ENCODE data around the gene PLEKHM2. TPM values are rescaled to one million over a fixed set of nuclear protein-coding genes. Genes with fewer than 3 reads are reported as not detected.
A peak's percentile ranks its signal among the peaks of the same experiment; 100 is the strongest.

The PLEKHM2 gene
- total RNA-seq, 1 donor from 2014 or later = 88.1 TPM

DNA sequence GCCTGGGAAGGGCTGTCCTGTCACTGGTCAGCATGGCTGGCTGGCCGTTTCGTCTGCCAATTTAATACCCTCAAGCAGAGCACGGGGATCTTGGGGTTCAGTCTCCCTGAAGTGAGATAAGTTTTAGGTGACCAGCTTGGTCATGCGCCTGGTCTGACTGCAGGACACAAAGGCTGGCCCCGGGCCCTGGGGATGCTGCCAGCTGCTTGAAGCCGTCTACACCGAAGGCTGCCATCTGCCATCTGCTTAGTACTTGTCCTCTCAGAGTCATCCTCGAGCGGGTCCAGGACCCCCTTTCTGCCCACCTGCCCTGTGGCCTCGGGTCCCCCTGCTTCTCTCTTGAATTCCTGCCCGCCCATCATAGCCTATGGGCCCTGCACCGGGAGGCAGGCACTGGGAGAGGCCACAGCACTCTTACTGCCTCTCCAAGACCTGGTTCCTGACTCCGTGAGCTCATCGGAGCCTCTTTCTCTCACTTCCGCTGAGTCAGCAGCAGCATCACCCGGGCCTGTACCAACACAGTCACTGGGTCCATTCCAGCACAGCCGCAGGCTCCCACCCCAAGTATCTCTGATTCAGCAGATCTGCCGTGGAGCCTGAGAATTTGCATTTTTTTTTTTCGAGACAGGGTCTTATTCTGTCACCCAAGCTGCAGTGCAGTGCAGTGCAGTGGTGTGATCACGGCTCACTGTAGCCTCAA lies 81.5 kb downstream of the PLEKHM2 start:
- no peaks in the 10 kb centered on the region for H3K27me3 Mint-ChIP-seq (ENCODE audit: unreplicated experiment)
- H3K4me1 Mint-ChIP-seq (ENCODE audit: unreplicated experiment) = peaks cover 27% of the 10 kb centered on the region
- no peak overlapping the region for H3K4me3 Mint-ChIP-seq (ENCODE audit: unreplicated experiment)
- peaks cover 29% of the 10 kb centered on the region for H3K36me3 Mint-ChIP-seq (ENCODE audit: unreplicated experiment)
- H3K27ac Mint-ChIP-seq (ENCODE audit: unreplicated experiment) = peak overlapping the region; percentile 23
- TF ChIP-seq, protein P1, sequence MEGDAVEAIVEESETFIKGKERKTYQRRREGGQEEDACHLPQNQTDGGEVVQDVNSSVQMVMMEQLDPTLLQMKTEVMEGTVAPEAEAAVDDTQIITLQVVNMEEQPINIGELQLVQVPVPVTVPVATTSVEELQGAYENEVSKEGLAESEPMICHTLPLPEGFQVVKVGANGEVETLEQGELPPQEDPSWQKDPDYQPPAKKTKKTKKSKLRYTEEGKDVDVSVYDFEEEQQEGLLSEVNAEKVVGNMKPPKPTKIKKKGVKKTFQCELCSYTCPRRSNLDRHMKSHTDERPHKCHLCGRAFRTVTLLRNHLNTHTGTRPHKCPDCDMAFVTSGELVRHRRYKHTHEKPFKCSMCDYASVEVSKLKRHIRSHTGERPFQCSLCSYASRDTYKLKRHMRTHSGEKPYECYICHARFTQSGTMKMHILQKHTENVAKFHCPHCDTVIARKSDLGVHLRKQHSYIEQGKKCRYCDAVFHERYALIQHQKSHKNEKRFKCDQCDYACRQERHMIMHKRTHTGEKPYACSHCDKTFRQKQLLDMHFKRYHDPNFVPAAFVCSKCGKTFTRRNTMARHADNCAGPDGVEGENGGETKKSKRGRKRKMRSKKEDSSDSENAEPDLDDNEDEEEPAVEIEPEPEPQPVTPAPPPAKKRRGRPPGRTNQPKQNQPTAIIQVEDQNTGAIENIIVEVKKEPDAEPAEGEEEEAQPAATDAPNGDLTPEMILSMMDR (IDR thresholded peaks at IDR 0.05) = no peak
- no peak for DNase-seq (ENCODE audit: extremely low spot score, unreplicated experiment)
- H3K9me3 Mint-ChIP-seq (ENCODE audit: unreplicated experiment) = no peaks in the 10 kb centered on the region

DNA sequence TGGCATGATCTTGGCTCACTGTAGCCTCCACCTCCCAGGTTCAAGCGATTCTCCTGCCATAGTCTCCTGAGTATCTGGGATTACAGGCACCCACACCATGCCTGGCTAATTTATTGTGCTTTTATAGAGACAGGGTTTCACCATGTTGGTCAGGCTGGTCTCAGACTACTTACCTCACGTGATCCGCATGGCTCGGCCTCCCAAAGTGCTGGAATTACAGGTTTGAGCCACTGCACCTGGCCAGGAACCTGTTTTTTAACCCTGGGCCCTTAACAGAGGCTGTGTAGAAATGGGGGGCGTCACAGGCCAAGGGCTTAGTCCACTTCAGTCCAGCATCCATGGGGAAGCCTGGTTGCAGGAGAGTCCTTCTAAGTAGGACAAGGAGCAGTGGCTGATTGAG lies 83.8 kb downstream of the PLEKHM2 start:
- Mint-ChIP-seq H3K27ac (ENCODE audit: unreplicated experiment) (no peak overlapping the region), H3K4me3 (ENCODE audit: unreplicated experiment) (no peak overlapping the region), H3K36me3 (ENCODE audit: unreplicated experiment) (peaks cover 39% of the 10 kb centered on the region), H3K9me3 (ENCODE audit: unreplicated experiment) (no peaks in the 10 kb centered on the region), H3K27me3 (ENCODE audit: unreplicated experiment) (no peaks in the 10 kb centered on the region), H3K4me1 (ENCODE audit: unreplicated experiment) (peaks cover 8% of the 10 kb centered on the region)
- TF ChIP-seq, protein P1 (IDR thresholded peaks at IDR 0.05) = no peak
- DNase-seq (ENCODE audit: extremely low spot score, unreplicated experiment) = no peak

DNA sequence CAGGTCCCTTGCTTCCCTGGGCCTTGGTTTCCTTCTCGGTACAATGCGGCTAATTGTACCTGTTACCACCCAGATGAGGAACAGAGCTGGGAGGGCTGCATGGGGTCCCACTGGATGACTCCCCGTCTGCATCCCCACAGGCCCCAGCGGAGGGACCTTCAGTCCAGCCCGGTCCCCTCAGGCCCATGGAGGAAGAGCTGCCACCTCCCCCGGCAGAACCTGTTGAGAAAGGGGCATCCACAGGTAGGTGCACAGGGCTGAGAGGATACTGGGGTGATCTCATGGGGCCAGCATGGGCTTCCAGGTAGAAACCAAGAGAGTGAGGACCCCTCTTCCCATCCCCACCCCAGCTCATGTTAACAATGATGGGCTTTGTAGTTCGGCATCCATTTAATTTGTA lies 84.3 kb downstream of the PLEKHM2 start:
- Mint-ChIP-seq H3K27ac (ENCODE audit: unreplicated experiment) (no peak overlapping the region), H3K36me3 (ENCODE audit: unreplicated experiment) (peaks cover 39% of the 10 kb centered on the region), H3K27me3 (ENCODE audit: unreplicated experiment) (no peaks in the 10 kb centered on the region), H3K9me3 (ENCODE audit: unreplicated experiment) (no peaks in the 10 kb centered on the region), H3K4me3 (ENCODE audit: unreplicated experiment) (no peak overlapping the region), H3K4me1 (ENCODE audit: unreplicated experiment) (peaks cover 8% of the 10 kb centered on the region)
- TF ChIP-seq, protein P1 (IDR thresholded peaks at IDR 0.05) = no peak
- no peak for DNase-seq (ENCODE audit: extremely low spot score, unreplicated experiment)

DNA sequence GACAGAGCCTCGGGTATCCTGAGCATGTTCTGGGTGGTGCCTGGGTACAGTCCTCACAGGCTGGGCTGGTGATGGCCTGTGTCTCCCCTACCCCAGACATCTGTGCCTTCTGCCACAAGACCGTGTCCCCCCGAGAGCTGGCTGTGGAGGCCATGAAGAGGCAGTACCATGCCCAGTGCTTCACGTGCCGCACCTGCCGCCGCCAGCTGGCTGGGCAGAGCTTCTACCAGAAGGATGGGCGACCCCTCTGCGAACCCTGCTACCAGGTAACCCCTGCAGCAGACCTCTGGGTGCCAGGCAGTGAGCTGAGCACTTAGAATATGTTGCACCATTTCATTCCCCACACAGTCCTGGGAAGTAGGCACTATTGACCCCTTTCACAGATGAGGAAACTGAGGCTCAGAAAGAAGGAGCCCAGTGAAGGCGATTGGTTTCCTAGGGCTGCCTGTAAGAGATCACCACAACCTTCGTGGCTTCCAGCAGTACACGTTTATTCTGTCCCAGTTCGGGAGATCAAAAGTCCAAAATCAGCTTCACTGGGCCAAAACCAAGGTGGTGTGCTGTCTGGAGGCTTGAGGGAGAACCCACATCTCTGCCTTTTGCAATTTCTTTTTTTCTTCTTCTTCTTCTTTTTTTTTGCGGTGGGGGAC lies 86.3 kb downstream of the PLEKHM2 start:
- no peak overlapping the region for H3K4me3 Mint-ChIP-seq (ENCODE audit: unreplicated experiment)
- no peaks in the 10 kb centered on the region for H3K27me3 Mint-ChIP-seq (ENCODE audit: unreplicated experiment)
- H3K27ac Mint-ChIP-seq (ENCODE audit: unreplicated experiment) = no peak overlapping the region
- no peaks in the 10 kb centered on the region for H3K9me3 Mint-ChIP-seq (ENCODE audit: unreplicated experiment)
- TF ChIP-seq, protein P1 (IDR thresholded peaks at IDR 0.05) = no peak
- DNase-seq (ENCODE audit: extremely low spot score, unreplicated experiment) = no peak
- peaks cover 34% of the 10 kb centered on the region for H3K36me3 Mint-ChIP-seq (ENCODE audit: unreplicated experiment)
- H3K4me1 Mint-ChIP-seq (ENCODE audit: unreplicated experiment) = no peaks in the 10 kb centered on the region

DNA sequence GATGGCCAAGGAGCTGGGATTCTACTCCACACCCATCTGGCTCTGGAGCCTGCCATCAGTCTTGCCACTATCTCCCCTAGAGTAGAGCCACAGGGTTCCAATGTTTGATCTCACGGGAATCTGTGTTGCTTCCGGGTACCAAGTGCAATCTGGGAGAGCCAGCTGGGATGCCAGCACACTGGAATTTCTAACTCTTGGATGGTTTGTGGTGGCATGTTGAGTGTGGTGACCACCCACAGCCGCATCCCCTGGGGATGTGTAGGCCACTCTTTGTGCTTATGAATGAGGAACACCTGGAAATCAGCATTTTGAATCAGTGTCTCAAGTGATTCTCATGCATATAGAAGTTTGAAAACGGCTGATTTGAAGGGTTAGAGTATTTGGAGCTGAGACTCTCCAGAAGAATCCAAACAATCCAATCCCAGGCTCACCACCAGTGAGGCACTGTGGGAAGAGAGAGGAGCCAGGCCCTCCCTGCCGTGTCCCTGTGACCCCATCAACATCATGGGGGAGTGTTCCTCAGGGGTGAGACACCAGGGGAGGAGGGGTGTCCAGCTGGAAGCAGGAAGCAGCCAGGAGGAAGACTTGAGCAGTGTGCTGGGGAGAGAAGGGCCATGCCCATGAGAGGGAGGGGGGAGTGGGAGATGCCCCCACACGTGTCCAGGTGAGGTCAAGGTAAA lies 87.9 kb downstream of the PLEKHM2 start:
- TF ChIP-seq, protein P1 (IDR thresholded peaks at IDR 0.05) = no peak
- H3K4me1 Mint-ChIP-seq (ENCODE audit: unreplicated experiment) = no peaks in the 10 kb centered on the region
- H3K27me3 Mint-ChIP-seq (ENCODE audit: unreplicated experiment) = no peaks in the 10 kb centered on the region
- no peak overlapping the region for H3K4me3 Mint-ChIP-seq (ENCODE audit: unreplicated experiment)
- H3K27ac Mint-ChIP-seq (ENCODE audit: unreplicated experiment) = no peak overlapping the region
- DNase-seq (ENCODE audit: extremely low spot score, unreplicated experiment) = no peak
- H3K9me3 Mint-ChIP-seq (ENCODE audit: unreplicated experiment) = no peaks in the 10 kb centered on the region
- H3K36me3 Mint-ChIP-seq (ENCODE audit: unreplicated experiment) = peaks cover 36% of the 10 kb centered on the region
